KG1 (cell line): ENCODE results near the gene WNT5B.
"Not testable (repeated sequence)": the region's sequence is repeated elsewhere in the genome, so short reads cannot be mapped to it uniquely, and the experiment has no call there.

Experiments
- DNase-seq: peaks from one replicate; lab custom pipeline; 2025; lab: John Stamatoyannopoulos, UW

WNT5B gene

GRCh38 chr12:1691123-1692007 lies 62.3 kb downstream of the WNT5B start:
- no peak for DNase-seq

GRCh38 chr12:1692226-1692625 lies 63.2 kb downstream of the WNT5B start:
- DNase-seq, result no peak

DNA sequence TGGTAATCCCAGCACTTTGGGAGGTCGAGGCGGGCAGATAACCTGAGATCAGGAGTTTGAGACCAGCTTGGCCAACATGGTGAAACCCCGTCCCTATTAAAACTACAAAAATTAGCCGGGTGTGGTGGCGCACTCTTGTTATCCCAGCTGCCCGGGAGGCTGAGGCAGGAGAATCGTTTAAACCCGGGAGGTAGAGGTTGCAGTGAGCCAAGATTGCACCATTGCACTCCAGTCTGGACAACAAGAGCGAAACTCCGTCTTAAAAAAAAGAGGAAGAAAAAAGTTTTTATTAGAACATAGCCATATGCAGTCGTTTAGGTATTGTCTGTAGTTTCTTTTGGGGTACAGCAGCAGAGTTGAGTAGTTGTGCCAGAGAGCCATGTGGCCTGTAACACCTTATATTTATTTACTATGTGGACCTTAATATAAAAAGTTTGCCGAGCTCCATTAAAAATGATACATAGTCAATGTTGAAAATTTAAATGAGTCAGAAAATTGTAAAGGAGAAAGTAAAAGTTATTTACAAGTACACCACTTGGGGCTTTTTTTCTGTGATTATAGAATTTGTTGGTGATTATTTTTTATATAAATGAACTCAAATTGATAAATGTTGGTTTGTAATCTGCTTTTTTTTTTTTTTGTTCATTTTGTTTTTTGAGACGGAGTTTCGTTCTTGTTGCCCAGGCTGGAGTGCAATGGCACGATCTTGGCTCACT lies 64.0 kb downstream of the WNT5B start:
- no peak for DNase-seq

GRCh38 chr12:1695097-1695496 lies 66.1 kb downstream of the WNT5B start:
- not testable (repeated sequence) for DNase-seq

GRCh38 chr12:1695886-1696670 lies 67.0 kb downstream of the WNT5B start:
- DNase-seq, result no peak

DNA sequence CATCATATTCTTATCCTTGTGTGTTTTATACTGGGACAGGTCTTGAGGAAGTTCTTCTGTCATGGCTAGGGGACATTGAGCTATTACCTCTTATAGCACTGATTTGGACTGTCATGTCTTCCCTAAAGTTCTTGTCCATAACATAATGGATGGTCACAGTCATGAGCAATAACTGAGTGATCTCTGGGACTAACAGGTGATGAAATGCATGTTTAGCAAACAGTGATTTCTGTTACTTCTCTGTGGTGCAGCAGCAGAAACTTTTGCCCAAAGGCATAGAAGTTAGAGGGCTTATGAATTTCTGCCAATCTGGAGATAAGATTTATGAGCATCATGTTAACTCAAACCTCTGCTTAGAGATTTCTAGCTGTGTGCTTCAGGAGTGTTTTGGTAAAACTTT lies 67.8 kb downstream of the WNT5B start:
- no peak for DNase-seq
